ENCODE results near the gene FRMD4A.

- TF ChIP-seq CTCF (IDR thresholded peaks at IDR 0.05) (no peak), POLR2A (IDR thresholded peaks at IDR 0.05) (no peak)
These were observed 339.8 kb downstream of the FRMD4A start for GRCh38 chr10:13990946-13991345.

All from heart left ventricle (tissue), 13 donors.